ELF-1 (cell line): ENCODE data around the gene SPTBN1.
A peak's percentile ranks its signal among the peaks of the same experiment; 100 is the strongest.
"Not testable (repeated sequence)": the region's sequence is repeated elsewhere in the genome, so short reads cannot be mapped to it uniquely, and the experiment has no call there.

ENCODE experiments used
- DNase-seq: peaks from one replicate; pipeline ENCODE4 v3.0.0-alpha.2; 2016; ENCODE audit warnings: low read depth, low spot score

SPTBN1 gene

DNA sequence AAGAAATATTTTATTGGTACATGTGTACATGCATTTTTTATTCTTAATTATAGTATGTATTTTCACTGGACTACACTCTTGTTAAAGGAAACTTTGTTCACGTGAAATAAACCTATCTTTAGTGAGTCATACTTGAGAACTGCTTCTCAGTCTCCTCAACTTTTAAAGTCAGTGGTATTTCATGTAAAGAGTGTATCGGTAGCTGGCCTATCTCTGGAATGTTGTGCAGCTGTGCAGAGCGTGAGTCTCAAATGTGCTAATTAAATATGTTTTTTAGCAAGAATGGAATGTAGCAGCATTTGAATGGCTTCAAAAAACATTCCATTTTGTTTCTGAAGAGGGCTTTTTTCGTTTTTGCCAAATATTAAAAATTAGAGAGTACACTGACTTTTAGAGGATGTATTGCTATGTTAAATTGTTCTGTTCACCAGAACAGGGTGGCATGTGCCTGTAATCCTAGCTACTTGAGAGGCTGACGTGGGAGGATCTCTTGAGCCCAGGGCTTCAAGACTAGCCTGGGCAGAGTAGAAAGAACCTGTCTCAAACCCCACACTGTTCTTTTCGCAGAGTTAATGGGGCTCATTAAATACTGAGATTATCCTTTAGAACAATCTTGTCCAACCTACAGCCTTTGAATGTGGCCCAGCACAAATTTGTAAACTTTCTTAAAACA, 14.3 kb downstream of the SPTBN1 start:
- peak; percentile 34 for DNase-seq

DNA sequence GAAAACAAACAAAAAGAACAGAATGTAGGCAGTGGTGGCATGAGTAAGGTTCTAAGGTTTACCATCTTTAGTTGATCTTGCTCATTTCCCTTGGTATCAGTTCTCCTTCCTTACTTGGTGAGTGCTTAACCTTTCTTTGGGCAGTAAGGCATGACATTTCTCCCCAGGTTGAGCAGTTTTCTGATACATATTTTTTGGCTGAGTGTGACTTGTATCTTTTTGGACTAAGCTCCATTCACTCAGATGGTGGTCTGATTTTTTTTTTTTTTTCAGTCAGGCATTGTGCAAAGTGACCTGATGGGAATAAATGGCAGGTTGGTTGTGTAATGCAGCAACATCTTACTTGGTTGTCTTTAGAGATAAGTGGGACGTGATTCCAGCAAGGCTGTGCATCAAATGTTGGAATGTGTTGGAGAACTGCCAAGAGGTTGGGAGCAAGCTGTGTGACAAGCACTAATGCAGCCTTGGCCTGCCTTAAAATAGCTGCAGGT, 15.1 kb downstream of the SPTBN1 start:
- no peak for DNase-seq

DNA sequence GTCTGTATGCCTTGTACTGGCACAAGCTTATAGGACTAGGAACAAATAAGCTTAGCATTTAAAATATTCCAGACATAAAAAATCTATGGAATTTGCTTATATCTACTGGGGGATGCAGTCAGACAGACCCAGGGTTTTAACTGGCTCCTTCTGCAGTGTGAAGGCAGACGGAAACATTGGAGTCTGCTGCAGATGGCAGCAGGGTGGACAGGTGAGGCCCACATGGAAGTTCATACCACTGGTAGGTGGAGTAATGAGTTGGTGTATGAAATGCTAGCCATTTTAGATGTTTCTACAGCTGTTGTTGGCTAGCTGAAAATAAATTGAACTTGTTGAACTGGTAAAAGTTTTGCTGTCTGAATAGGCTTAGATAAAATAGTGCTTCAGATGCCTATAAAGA, 17.7 kb downstream of the SPTBN1 start:
- DNase-seq: no peak

DNA sequence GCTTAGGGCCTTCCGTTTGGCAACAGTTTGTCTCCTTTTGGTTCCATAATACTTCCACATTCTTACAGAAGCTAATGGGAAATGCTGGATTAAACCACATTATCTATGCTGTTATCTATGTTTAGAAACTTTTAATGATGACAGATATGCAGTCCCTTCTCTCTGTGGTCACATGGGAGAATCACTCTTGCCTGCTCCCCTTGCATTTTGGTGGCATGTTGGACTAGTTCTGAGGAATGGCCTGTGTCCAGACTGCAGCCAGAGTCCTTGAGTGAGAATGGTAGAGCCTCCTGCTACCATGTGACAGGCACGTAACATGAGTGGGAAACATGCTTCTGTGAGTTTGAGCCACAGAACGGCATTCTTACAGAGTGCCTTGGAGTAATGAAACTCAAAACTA, 19.2 kb downstream of the SPTBN1 start:
- no peak for DNase-seq

DNA sequence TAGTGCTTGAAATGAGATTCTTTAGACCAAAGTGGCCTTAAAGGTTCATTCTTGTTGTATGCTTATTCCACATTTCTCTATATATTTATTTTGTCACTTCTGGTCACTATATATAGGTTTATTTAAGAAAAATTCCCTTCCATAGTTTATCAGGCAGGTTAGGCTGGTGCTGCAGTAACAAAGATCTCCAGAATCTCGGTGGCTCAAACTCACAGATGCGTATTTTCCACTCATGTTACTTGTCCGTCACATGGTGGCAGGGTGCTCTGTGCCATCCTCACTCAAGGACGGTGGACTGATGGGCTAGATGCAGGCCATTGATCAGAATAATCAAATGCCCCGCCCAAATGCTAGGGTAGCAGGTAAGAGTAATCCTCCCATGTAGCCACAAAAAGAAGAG, 19.8 kb downstream of the SPTBN1 start:
- DNase-seq: no peak

DNA sequence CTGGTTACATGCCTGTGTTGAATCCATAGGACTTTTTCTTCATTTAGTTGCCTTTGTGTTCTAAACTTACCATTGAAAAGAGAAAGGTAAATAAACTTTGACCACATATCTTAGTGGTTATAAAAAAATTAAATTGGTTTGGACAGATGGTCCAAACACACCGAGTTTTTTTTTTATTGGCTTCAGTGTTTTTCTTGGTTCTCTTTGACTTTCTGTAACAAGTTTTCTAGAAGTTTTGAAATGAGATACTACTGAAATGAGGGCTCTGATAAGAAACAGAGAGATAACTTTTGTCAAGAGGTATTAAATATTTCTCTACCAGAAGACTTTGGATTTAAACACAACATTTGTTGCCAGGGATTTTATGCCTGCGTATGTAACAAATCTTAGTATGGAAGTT, 20.7 kb downstream of the SPTBN1 start:
- no peak for DNase-seq

DNA sequence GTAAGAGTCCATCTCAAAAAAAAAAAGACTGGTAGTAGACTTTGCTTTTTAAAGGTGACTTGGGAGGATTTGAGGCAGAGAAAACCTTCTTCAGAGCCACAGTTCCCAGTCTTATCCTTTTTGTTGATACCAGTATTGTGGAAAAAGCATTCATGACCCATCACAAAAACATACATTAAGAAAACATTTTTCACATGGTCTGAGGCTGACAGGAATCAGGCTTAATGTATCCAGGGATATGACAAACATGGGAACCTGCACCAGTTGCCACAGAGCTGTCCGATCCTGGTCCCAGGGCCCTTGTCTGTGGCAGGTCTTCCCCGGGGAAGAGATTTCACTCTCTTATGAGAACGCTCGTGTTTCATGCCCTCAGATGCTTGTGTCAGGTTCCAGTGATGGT, 21.8 kb downstream of the SPTBN1 start:
- no peak for DNase-seq

DNA sequence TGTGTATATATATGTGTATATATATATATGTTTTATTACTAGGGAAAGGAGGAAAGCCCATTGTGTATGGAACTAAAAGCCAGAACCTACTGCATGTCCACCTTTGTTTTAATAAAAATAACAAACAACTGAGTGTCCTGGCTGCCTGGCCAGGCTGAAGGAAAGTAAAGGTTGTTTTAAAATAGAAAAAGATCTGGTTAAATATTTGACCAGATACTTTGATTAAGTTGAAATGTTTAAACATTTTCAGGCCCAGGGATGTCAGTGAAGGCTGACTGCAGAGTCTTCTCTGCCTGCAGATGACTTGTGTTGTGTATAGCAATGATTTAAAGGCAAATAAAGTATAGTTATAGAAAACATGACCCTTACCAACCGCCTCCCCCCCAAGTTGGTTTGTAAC, 22.8 kb downstream of the SPTBN1 start:
- no peak for DNase-seq

DNA sequence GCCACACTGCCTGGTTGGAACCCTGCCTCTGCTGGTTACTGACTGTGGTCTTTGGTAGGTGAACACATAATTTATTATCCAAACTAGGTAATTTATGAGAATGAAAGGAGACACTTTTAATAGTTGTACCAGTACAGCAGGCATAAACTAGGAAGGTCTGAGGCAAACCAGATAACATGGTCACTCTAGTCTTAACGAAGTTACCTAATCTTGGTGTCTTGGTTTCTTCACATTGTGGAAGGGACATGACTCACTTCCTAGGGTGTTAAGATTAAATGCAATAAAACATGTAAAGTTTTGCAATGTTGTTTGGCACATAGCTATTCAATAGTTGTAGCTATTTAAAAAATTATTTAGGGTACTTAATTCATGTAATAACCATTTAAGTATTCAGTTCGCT, 23.3 kb downstream of the SPTBN1 start:
- no peak for DNase-seq

DNA sequence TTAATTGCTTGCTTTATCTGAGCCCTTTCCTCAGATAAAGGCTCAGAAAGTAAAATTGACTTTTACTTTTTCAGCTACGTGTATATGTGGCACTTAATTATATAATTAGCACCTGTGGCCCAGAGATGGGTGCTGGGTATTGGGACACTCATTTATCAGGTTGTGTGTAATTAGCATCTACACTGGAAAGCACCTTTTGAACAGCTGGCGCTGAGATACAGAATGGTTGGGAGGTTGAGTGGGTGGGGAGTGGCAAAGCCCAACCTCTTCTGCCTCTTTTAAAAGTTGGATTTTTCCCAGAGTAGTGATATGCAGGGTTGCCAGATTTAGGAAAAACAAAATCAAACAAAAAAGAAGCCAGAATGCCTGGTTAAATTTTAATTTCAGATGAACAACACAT, 23.9 kb downstream of the SPTBN1 start:
- DNase-seq: no peak

DNA sequence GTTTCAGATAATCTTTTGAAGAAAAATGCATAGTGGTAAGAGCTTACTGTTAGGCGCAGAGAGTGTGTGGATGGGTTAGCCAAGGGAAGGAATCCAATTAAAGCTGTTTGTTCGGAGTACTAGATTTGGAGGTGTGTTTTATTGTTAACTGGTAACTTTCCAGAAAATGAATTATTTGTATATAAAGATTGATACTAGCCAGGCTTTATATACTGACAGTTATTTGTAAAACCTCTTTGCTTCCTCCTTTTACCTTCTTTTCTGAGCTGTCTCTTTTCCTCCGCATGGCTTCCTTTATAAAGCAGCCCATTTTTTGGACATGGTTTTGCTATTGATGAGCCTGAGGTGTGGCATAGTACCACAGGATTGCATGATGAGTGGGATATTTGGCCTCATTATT, 25.6 kb downstream of the SPTBN1 start:
- DNase-seq: no peak

DNA sequence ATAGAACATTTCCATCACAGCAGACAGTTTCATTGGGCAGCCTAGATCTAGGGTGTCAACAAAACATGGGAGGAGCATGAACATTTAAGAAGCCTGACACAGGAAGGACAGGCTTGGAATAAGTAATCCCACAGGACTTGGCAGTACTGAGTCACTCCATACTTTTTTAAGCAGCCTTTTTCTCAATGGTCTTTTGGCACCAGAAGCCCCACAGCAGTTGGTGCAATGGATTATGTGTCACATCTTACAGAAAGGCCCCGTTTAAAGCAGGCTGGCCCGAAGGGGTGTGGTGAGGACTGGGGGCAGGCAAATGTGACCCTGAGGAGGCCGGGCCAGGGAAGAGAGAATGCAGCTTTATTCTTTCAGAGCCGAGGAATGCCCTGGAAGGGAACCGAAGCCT, 26.6 kb downstream of the SPTBN1 start:
- peak; percentile 40 for DNase-seq

DNA sequence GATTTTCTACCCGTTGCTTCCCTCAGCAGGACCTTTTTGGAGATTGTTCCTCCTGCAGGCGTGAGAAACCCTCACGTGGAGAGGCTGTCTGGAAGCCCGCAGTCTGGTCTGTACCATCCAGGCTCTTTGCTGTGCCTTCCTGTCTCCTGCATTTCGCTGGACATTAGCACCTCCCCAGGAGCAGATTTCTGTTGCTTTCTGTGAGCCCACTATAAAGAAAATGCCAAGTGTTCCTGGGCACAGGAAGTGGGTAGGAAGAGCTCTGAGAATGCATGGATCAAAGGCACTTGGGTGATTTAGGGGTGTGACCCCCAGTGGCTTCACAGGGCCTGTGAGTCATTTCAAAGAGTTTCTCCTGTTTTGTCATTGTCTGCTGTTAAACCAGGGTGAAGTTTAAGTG, 27.3 kb downstream of the SPTBN1 start:
- DNase-seq: no peak

DNA sequence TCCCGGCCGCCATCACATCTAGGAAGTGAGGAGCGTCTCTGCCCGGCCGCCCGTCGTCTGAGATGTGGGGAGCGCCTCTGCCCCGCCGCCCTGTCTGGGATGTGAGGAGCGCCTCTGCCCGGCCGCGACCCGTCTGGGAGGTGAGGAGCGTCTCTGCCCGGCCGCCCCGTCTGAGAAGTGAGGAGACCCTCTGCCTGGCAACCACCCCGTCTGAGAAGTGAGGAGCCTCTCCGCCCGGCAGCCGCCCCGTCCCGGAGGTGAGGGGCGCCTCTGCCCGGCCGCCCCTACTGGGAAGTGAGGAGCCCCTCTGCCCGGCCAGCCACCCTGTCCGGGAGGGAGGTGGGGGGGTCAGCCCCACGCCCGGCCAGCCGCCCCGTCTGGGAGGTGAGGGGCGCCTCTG, 29.6 kb downstream of the SPTBN1 start:
- not testable (repeated sequence) for DNase-seq

DNA sequence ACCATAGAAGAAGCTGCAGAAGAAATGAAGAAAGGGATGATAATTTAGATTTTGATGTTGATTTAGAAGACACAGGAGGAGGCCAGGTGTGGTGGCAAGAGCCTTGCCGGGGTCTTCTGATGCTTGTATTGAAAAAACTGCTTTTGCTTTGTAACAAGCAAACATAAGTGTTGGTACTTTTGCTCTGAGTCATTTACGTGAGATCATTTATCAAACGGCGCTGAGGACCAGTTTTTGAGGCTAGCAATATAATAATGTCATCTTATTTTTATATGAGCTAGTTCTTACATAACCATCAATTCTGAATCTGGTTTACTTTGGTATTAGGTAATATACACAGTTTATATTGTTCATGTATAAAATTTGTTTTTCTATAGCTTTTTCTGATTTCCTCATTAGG, 30.6 kb downstream of the SPTBN1 start:
- DNase-seq: no peak

DNA sequence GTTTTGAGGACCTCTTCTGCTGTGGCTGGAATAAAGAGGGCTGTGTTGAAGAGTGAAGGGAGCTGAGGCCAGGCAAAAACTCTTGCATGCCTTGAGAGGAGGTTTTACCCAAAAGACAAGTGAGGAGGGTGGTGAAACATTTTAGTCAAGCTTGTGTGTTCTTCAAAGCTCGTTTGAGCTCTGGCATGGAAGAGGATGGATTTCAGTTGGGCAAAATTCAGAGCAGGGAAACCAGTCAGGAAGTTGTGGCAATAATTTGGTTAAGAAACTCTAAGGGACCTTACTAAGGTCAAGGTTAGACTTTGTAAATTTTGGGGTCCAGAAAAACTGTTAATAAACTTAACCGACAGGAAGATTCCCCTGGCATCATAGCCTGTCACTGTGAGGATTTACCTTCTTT, 34.7 kb downstream of the SPTBN1 start:
- no peak for DNase-seq

DNA sequence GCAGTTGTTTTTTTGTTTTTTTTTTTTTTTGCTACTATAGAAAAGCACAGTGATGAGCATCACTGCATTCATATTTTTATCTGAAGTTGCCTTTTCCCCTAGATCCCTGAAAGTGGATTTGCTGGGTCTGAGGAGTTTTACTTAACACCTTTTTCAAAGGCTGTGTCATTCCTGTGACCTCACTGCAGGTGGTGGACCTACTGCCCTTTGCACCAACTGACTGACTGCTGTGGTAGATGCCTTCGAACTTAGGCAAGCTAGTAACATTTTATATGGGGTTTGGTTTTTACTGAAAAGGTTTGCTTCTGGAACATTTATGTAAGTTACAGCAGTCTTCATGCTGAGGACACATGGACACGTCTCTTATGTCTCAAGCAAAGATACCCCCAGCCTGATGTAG, 36.2 kb downstream of the SPTBN1 start:
- DNase-seq: no peak

DNA sequence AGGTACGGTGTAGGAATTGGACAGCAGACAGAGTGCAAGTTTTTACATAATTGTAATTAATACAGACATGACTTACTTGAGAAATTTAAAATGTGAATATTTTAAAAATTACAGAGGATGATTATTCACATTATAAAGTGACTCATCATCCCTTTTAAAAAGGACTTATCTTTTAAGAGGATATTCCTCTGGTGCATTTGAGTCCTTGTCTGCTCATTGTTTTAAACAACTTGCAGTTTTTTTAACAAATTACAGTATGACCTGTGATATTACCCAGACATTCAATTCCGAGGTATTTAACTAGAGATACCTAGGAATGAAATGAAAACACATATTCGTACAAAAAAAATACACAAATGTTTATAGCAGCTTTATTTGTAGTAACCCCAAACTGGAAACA, 38.0 kb downstream of the SPTBN1 start:
- DNase-seq: no peak

DNA sequence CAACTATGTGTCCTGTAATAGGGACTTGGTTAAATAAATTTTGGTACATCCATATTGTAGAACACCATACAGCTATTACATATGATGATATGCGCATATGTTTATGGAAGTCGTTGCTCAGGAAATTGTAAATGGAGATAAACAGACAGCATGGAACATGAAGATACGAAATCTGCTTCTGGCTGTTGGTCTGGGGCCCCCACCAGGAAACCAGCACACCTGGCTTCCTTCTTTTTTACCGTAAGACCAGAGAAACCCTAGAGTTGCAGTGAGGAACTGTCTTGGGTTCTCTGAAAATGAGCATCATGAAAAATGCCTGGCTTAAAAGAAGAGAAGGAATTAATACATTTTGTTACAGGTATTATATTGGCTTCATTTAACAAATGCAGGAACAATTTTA, 40.8 kb downstream of the SPTBN1 start:
- DNase-seq: no peak

DNA sequence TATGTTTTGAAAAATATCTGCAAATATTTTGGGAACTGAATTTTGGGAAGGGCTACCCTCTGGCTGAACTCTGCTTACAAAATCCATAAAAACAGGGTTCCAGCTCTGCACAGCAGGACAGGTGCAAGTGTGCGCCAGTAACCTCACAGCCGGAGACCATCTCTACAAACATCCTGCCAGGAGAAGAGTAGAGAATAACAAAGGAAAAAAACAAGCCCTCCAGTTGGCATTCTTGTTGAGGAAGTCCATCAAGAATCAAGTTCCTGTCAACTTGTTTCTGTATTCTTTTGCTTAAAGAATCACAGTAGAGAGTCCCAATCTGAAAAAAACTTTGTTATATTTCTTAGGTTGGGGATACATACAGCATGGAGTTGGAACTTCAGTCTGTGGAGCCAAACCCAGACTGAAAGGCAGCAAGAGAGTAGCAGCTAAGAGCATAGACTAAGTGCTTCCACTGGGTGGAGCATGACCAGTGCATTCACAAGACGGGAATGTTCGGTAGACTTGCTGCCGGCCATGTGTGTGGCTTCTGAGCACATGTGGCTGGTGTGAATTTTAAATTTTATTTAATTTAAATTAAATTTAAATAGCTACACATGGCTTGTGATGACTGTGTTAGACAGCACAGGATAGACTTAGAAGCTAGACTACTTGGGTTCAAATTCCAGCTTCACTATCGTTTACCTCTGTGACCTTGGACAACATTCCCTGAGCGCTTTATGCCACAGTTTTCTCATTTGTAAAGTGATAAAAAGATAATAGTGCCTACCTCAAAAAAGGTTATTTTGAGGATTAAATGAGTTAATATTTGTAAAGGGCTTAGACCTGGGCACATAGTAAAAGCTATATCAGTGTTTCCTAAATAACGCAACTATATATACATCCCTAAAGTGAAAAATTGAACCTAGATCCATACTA, 41.9 kb downstream of the SPTBN1 start:
- DNase-seq: peak; percentile 41

DNA sequence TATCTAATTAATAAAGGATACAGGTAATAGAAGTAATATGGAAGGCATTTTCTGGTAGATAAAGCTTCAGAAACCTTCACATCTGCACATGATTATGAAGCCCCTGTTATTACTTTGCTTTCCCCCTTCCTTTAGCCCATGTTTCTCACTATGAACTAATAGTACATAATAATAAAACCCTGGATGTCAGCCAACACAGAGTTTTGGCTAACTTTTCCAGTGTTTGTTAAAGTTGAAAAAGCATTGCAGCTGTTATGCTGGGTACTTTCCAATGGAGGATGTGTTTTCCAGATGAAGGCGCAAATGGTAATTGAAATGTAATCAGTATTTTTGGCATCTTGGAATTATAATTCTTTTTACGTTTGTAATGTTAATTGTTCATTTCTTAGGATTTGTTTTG, 43.5 kb downstream of the SPTBN1 start:
- DNase-seq: no peak

DNA sequence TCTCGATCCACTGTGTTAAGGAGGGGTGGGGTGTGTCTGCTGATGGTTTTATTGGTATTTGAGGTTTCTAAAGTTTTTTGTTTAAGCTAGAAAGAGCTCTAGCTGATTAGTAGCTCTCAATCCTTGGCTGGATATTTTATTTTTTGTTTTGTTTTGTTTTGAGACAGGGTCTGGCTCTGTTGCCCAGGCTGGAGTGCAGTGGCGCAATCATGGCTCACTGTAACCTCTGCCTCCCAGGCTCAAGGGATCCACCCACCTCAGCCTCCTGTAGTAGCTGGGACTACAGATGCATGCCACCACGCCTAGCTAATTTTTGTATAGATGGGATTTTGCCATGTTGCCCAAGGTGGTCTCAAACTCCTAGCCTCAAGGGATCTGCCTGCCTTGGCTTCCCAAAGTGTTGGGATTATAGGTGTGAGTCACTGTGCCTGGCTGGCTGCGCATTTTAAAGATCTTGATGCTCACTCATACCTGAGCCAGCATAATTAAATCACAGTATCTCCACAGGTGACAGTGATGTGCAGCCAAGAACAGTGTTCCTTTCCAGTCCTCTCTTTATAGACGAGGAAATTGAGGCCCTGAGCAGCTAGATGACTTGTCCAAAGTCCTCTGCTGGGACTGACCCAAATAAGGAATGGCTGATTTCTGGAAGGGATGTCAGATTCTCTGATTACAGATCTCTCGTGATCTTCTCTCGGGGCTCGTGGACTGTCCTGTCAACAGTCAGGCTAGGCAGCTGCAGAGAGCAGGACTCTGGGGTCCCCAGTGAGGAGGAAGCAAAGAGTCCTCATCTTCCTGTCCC, 44.5 kb downstream of the SPTBN1 start:
- DNase-seq: no peak
